ENCODE results near the gene KCNJ10. TPM values are rescaled to one million over a fixed set of nuclear protein-coding genes. Genes with fewer than 3 reads are reported as not detected.

KCNJ10 gene
- total RNA-seq, 6 experiments from 2014 or later, result 0.23 to 3.1 (median 0.31) TPM; not detected in 1

DNA sequence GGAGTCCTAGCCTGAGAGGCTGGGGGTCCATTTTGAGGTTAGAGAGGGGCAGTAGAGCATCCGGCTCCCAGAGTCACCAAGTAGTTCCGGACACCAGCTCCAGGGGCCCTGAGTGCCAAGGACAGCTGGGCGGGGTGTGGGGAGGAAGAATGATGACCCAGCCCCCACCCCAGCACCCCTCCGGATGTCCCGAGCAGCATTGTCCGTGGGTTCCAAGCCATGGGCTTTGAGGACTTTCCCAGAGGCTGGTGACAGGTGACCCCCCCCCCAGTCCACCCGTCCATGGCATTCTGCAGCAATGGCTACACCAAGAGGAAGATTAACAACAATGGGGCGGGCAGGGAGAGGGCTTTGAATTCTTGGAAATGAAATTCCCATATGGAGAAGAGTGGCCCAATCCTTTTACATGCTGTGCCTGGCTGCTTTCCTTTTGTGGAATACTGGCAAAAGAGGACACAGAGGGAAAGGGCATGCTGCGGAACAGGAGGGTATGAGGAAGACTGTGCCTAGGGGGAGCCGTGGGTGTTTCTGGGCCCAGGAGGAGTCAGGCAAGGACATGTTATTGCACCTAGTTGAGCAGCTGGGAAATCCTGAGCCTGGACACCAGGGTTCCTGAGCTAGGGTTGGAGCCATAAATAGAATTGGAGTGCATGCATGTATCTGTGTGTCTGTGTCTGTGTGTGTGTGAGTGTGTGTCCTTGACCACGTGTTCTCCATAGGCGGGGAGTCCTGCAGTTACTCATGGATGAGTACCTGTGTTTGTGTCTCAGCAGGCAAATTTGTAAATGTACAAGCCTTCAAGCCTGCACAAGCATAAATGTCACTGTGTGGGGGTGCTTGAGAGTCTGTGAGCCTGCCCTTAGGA lies 46.6 kb upstream of the KCNJ10 start:
- WGBS (ENCODE audit: insufficient coverage, low coverage, low lambda C conversion rate, missing lambda C conversion rate), result 66% methylated on average over 7 of the region's 12 CpGs
- Histone ChIP-seq H3K36me3 (no peaks in the 10 kb centered on the region), H3K4me3 (no peak overlapping the region), H3K27me3 (no peaks in the 10 kb centered on the region), H3K27ac (no peak overlapping the region), H3K9me3 (no peaks in the 10 kb centered on the region), H3K4me1 (no peaks in the 10 kb centered on the region)
- intact Hi-C loops (cut with DNase I), result loop anchor here in 1 of 2 donors (10.0 kb wide), 1 partner anchor 58 kb away; no protein-coding TSS in a partner anchor
- TF ChIP-seq, protein P1, sequence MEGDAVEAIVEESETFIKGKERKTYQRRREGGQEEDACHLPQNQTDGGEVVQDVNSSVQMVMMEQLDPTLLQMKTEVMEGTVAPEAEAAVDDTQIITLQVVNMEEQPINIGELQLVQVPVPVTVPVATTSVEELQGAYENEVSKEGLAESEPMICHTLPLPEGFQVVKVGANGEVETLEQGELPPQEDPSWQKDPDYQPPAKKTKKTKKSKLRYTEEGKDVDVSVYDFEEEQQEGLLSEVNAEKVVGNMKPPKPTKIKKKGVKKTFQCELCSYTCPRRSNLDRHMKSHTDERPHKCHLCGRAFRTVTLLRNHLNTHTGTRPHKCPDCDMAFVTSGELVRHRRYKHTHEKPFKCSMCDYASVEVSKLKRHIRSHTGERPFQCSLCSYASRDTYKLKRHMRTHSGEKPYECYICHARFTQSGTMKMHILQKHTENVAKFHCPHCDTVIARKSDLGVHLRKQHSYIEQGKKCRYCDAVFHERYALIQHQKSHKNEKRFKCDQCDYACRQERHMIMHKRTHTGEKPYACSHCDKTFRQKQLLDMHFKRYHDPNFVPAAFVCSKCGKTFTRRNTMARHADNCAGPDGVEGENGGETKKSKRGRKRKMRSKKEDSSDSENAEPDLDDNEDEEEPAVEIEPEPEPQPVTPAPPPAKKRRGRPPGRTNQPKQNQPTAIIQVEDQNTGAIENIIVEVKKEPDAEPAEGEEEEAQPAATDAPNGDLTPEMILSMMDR (IDR thresholded peaks at IDR 0.05), result no peak
- TF ChIP-seq POLR2A (IDR thresholded peaks at IDR 0.05), result no peak
- ATAC-seq (no peak), DNase-seq (no peak)

DNA sequence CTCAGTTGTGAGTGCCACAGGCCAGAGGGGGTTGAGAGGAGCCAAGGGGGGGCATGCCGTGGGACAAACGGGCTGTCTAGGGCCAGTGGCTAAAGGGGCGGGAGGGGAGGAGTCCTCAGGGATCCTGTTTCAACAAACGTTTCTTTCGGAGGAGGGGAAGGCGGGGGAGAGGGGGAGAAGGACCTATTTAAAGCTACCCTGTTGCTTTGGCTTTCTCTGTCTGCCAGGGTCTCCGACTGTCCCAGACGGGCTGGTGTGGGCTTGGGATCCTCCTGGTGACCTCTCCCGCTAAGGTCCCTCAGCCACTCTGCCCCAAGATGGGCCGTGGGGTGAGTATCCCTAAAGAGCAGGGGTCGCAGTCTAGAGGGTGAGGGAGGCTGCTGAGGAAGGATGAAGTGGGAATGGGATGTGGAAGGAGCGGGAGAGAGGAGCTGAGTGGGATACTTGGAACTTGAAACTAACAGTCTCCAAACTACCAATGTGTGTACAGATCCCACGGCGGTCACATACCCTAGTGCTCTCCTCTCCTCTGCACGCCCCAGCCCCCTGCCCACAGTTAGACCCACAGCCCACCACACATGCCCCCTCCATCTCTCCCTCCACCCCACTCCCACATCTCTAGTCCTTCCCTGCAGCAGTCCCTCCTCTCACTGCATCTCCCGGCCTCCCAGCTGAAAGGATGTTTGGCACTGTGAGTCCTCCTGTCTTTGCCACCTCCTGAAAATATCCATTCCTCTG lies 45.8 kb upstream of the KCNJ10 start, which contains the start of gene ATP1A2:
Gene ATP1A2 (plus strand): TSS at position 215 of the 738 bp plus-strand sequence. CDS start 103 bp downstream, at position 318.
- H3K4me3 ChIP-seq, result no peak within 1 kb of the TSS
- H3K4me1 ChIP-seq, result no peaks in the 10 kb centered on the region
- intact Hi-C loops (cut with DNase I), result loop anchor here in 1 of 2 donors (10.0 kb wide), 1 partner anchor 59 kb away; no protein-coding TSS in a partner anchor

DNA sequence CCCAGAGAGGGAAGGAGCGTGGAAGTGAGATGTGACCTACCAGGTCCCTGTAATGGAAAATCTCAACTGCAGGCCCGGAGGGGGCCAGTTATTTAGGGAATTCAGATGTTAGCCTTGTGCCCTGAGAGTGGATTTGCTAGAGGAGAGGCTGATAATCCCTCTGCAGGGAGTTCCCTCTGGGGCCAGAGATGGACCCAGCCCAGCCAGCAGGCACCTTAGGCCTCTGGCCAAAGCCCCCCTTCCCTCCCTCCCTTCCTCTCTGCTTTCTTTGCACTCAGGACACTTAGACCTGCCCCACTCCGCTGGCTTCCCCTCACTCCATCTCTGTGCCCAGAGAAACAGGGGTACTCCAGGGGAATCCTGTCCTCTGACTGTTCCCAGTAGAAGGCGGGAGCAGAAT lies 44.1 kb upstream of the KCNJ10 start:
- intact Hi-C loops (cut with DNase I), result loop anchor here in 1 of 2 donors (10.0 kb wide), 1 partner anchor 61 kb away; no protein-coding TSS in a partner anchor
- WGBS (ENCODE audit: insufficient coverage, low coverage, low lambda C conversion rate, missing lambda C conversion rate), result 68% methylated on average over 4 of the region's 4 CpGs
- no peak overlapping the region for H3K27ac ChIP-seq
- H3K27me3 ChIP-seq, result no peaks in the 10 kb centered on the region
- no peaks in the 10 kb centered on the region for H3K9me3 ChIP-seq
- H3K4me1 ChIP-seq, result no peaks in the 10 kb centered on the region
- TF ChIP-seq POLR2A (IDR thresholded peaks at IDR 0.05), result no peak
- TF ChIP-seq, protein P1 (IDR thresholded peaks at IDR 0.05), result no peak
- no peak for ATAC-seq
- DNase-seq, result no peak
- H3K4me3 ChIP-seq, result no peak overlapping the region
- no peaks in the 10 kb centered on the region for H3K36me3 ChIP-seq

More for the DNA sequence above, 45.8 kb upstream of the KCNJ10 start, which contains the start of gene ATP1A2:
- H3K9me3 ChIP-seq, result no peaks in the 10 kb centered on the region
- H3K27me3 ChIP-seq, result no peaks in the 10 kb centered on the region
- H3K27ac ChIP-seq, result no peak within 1 kb of the TSS
- 29% methylated on average over 10 of the region's 16 CpGs for WGBS (ENCODE audit: insufficient coverage, low coverage, low lambda C conversion rate, missing lambda C conversion rate)
- no peak for ATAC-seq
- H3K36me3 ChIP-seq, result no peaks in the 10 kb centered on the region
- no peak for DNase-seq
- TF ChIP-seq, protein P1 (IDR thresholded peaks at IDR 0.05), result no peak
- no peak for TF ChIP-seq POLR2A (IDR thresholded peaks at IDR 0.05)

DNA sequence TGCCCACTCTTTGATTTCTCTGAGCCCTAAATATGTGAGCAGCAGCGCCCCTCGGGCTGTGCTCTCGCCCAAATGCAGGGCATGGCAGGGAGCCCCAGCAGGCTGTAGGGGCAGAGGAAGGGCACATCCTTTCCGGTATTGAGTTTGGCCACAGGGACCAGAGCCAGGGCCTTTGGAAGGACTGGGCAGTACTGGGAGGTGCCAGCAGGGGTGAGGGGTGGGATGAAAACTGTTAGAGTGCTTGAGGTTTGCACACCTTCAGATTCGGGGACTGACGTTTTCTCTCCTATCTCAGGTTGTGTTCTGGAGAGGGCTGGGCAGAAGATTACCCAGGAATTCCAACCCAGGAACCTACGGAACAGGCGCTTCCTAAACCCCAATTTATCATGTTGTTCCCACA lies 43.4 kb upstream of the KCNJ10 start:
- no peak for DNase-seq
- no peak for ATAC-seq
- WGBS (ENCODE audit: insufficient coverage, low coverage, low lambda C conversion rate, missing lambda C conversion rate), result 80% methylated on average over 5 of the region's 8 CpGs
- Histone ChIP-seq H3K27ac (no peak overlapping the region), H3K27me3 (no peaks in the 10 kb centered on the region), H3K4me3 (no peak overlapping the region), H3K36me3 (no peaks in the 10 kb centered on the region), H3K9me3 (no peaks in the 10 kb centered on the region), H3K4me1 (no peaks in the 10 kb centered on the region)
- intact Hi-C loops (cut with DNase I), result loop anchor here in 1 of 2 donors (10.0 kb wide), 1 partner anchor 61 kb away; no protein-coding TSS in a partner anchor
- TF ChIP-seq, protein P1 (IDR thresholded peaks at IDR 0.05), result no peak
- no peak for TF ChIP-seq POLR2A (IDR thresholded peaks at IDR 0.05)

All from right lobe of liver (tissue), 6 donors.